ES-I3 (cell line): ENCODE results near the gene EZR.
"Not testable (repeated sequence)": the region's sequence is repeated elsewhere in the genome, so short reads cannot be mapped to it uniquely, and the experiment has no call there.

Experiments used
- H3K36me3 ChIP-seq: 2 replicates; pipeline ENCODE4 v1.6.1; 2013; ENCODE audit warnings: mild to moderate bottlenecking, low read length, control low read depth, moderate library complexity; ENCODE audit not compliant: insufficient read depth
- H3K4me1 ChIP-seq: 2 replicates; pipeline ENCODE4 v1.6.1; 2013; ENCODE audit warnings: mild to moderate bottlenecking, control low read depth, low read length; ENCODE audit not compliant: insufficient read depth
- H3K9ac ChIP-seq: 2 replicates; pipeline ENCODE4 v1.6.1; 2013; ENCODE audit warnings: low read depth, mild to moderate bottlenecking, low read length, moderate library complexity
- H3K9me3 ChIP-seq: 2 replicates; pipeline ENCODE4 v1.6.1; 2013; ENCODE audit warnings: mild to moderate bottlenecking, low read length, moderate library complexity; ENCODE audit not compliant: control insufficient read depth, insufficient read depth

Gene EZR

DNA sequence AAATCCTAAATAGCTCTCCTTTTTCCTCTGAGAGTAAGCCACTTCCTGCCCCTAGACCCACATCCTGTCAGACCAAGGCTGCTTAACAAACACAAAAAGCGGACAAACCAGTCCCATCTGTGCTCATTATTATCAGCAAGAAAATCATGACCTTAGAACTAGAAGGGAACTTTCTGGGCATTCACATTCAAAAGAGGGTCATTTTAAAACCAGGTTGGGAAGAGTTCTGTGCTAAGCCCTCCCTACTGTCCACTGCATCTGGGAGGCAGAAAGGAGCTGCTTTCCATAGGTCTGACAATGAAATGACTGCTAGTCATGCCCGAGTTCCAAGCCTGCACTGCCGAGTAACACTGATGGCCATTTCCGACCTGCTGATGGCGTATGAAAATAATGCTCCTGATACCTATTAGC lies 15.4 kb downstream of the EZR start:
- Histone ChIP-seq H3K9ac (no peak overlapping the region), H3K4me1 (peaks cover 72% of the 10 kb centered on the region), H3K9me3 (no peaks in the 10 kb centered on the region), H3K36me3 (peaks cover 11% of the 10 kb centered on the region)

DNA sequence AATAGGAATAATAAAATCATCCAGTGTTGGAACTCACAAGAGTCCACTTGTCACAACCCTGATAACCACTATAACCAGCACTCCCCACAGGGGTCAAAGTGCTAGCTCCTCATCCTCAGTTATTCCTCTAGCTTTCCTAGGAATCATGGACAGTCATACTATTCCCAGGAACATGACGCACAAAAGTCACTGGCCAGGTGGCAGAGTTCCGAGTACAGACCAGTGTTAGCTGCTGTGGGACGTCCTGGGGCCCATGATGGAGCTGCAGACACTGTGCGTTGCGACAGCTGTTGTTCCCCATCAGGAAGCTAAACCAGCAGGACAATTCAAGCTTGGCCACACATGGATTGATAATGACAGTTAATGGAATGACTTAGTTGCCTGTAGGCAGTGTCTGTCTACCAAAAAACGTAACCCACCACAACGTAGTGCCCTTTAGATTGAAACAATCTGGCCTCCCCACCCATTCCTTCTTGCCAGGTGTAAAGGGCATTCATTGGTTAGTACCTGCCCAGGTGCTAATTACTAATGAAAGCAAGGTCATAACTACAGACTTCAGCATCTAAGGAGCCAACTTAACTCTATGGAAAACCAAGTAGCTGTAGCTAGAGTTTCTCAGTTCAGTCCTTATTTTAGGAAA lies 17.4 kb downstream of the EZR start:
- Histone ChIP-seq H3K4me1 (peaks cover 63% of the 10 kb centered on the region), H3K9ac (no peak overlapping the region), H3K9me3 (no peaks in the 10 kb centered on the region), H3K36me3 (peaks cover 6% of the 10 kb centered on the region)

DNA sequence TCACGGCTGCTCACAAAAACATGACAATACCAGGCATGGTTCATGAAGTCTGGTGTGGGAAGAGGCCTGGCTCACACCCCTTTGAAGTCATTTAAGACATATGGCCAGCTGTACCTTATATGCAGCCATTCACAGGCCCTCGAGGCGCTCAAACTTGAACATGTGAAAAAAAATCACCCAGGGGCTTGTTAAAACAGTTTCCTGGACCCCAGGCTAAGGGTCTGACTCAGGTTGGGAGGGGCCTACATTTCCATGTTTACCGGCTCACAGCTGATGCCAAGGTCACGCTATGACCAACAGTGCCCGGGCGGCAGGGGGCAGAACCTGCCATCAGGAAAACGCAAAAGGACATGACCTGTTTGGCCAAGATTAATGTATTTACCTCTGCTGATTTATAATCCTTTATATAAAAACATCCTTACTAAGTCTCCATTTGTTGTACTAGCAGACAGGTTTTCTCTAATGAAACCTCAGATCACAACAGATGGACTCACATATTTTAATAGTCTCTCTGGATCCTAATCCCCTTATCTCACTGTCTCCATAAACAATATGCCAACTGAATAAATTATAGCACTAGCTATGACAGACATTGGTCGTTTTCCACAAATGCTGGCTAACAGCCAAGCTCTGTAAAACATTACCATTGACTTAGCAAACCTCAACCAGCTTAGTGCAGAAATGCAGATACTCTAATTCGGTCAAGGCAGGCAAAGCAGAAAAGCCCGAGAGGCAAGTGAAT lies 19.9 kb downstream of the EZR start:
- Histone ChIP-seq H3K4me1 (peaks cover 64% of the 10 kb centered on the region), H3K9me3 (no peaks in the 10 kb centered on the region), H3K36me3 (peaks cover 6% of the 10 kb centered on the region), H3K9ac (no peak overlapping the region)

DNA sequence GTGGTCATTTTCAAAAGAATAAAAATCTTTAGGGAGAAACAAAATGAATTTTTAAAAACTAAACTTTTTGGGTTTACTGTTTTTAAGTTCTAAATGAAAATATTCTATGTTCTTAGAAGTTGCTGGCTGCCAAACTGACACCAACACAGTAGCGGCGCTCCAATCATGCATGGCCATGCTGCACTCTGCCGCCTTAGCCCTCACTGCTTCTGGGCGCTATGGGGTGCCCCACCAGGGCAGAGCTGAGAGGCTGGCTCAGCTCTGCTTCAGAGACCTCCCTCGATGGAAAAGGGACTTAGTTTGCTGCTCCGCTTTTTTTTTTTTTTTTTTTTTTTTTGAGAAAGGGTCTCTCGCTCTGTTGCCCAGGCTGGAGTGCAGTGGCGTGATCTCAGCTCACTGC lies 20.9 kb downstream of the EZR start:
- Histone ChIP-seq H3K36me3 (peaks cover 6% of the 10 kb centered on the region), H3K9ac (no peak overlapping the region), H3K9me3 (no peaks in the 10 kb centered on the region), H3K4me1 (peaks cover 64% of the 10 kb centered on the region)

DNA sequence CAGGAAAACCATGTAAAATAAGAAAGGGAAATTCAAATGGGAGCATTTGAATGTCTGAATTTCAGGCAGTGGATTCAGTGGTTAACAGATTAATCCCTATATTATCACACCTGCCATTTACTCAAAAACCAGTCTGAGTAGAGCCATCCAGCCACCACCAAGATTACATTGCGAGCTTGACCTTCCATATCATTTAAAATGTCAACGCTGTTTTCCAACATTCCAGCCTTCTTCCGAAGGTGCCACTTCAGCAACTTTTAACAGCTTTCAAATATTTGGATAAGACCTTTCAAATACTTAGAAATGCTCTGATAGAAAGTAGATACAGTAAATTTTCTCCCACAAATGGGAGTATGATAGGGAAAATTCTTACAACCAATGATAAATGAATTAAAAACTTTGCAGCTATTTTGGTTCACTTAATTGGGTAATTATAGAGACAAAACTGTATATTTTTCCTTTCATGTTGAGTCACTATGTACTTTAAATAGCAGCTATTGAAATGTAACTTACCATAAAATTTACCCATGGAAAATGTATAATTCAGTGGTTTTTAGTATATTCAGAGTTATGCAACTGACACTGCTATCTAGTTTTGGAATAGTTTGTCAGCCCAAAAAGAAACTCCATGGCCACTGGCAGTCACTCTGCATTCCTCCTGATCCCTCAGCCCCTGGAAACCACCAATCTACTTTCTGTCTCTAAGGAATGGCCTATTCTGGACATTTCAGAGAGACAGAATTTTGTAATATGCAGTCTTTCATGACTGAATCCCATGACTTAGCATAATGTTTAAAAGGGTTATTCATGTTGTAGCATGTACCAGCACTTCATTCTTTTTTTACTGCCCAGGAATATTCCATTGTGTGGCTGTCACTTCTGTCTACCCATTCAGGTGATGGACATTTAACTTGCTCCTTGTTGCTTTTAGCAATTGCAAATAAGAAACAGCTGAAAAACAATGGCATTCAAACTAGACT lies 21.5 kb downstream of the EZR start:
- Histone ChIP-seq H3K36me3 (peaks cover 6% of the 10 kb centered on the region), H3K9ac (no peak overlapping the region), H3K9me3 (no peaks in the 10 kb centered on the region), H3K4me1 (peaks cover 62% of the 10 kb centered on the region)

DNA sequence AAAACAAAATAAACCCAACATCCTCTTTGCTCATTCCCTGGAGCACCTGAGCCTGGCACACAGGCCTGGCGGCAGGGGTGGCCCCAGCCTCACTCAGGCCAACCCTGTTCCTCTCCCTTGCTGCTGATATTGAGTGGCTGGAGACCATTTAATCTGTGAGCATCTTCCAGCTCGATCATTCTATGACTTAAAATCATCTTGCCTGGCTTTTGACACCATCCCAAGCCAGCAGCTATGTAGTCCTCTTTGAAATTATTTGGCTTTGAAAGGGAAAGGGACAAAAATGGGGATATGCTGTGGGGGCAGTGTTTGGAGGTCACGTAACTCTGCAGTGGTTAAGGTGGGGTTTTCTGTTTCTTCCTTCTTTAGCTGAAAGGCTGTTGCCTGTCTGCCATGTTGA lies 22.8 kb downstream of the EZR start:
- peaks cover 3% of the 10 kb centered on the region; the same call in 1 of the 2 replicates for H3K36me3 ChIP-seq
- no peaks in the 10 kb centered on the region for H3K9me3 ChIP-seq
- peaks cover 52% of the 10 kb centered on the region for H3K4me1 ChIP-seq

DNA sequence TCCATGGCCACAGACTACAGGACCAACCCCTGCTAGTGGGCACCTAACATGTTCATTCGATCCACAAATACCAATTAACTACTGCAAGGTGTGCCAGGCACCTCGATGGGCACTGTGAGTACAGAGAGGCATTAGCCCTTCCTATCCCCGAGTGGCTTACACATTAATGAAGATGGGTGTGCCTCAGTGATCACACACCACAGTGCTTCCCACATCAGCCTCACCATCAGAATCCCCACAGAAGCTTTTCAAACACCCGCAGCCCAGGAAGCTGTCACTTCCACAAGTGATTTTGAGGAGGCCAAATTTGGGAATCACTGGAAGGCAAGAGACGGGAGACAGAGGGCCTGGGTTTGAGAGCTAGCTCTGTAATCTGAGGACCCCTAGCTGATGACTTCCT lies 23.7 kb downstream of the EZR start:
- Histone ChIP-seq H3K9me3 (no peaks in the 10 kb centered on the region), H3K9ac (no peak overlapping the region), H3K4me1 (peaks cover 48% of the 10 kb centered on the region), H3K36me3 (peaks cover 3% of the 10 kb centered on the region)

More for the DNA sequence above, 22.8 kb downstream of the EZR start:
- H3K9ac ChIP-seq = no peak overlapping the region

DNA sequence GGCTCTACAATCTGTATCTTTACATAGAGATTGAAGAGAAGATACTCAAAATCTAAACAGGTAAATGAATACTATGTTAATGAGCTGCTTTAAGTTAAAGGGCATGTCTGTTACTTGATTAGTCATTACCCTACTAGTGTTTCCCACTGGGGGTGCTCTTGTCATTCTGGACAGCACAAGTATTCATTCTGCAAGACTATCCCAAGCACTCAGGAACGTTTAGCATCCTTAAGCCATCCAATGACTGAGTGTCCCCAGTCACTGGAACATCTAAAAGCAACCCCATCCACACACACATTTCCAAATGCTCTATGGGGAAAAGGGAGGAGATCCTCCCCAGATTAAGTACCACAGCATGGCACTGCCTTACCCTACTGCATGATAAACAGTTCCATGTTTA lies 25.7 kb downstream of the EZR start:
- peaks cover 10% of the 10 kb centered on the region for H3K36me3 ChIP-seq
- H3K9ac ChIP-seq = no peak overlapping the region
- H3K4me1 ChIP-seq = peaks cover 35% of the 10 kb centered on the region
- H3K9me3 ChIP-seq = no peaks in the 10 kb centered on the region

DNA sequence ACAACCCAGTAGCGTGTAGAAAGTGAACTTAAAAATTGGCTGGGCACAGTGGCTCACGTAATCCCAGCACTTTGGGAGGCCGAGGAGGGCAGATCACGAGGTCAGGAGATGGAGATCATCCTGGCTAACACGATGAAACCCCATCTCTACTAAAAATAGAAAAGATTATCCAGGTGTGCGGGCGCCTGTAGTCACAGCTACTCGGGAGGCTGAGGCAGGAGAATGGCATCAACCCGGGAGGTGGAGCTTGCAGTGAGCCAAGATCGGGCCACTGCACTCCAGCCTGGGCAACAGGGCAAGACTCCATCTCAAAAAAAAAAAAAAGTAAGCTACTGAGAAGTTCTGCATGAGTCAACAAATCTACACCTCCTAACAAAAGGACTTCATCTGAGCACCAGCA lies 26.7 kb downstream of the EZR start:
- not testable (repeated sequence) for H3K9ac ChIP-seq, H3K9me3 ChIP-seq
- Histone ChIP-seq H3K36me3 (peaks cover 14% of the 10 kb centered on the region), H3K4me1 (peaks cover 28% of the 10 kb centered on the region)

DNA sequence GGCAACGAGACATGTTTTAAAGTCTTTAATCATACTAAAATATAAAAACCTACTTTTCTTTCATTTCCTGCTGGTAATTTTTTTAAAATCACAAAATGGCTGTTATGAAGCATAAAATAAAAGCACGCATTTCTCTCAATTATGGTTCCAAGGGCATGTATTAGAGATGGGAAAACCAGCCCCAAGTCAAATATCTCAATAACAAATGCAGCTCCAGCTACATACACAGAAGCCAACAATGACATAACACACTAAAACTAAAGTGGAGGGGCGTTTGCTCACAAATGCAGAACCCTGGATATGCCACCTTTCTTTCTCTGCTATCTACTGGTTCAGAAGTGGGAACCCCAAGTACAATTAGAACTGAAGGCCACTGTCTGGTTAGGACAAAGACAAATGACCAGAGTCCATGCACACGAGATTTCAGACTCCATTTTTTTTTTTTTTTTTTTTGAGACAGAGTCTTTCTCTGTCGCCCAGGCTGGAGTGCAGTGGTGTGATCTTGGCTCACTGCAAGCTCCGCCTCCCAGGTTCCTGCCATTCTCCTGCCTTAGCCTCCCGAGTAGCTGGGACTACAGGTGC lies 27.8 kb downstream of the EZR start:
- H3K9me3 ChIP-seq = no peaks in the 10 kb centered on the region
- peaks cover 28% of the 10 kb centered on the region for H3K4me1 ChIP-seq
- H3K36me3 ChIP-seq = peaks cover 23% of the 10 kb centered on the region
- no peak overlapping the region for H3K9ac ChIP-seq

DNA sequence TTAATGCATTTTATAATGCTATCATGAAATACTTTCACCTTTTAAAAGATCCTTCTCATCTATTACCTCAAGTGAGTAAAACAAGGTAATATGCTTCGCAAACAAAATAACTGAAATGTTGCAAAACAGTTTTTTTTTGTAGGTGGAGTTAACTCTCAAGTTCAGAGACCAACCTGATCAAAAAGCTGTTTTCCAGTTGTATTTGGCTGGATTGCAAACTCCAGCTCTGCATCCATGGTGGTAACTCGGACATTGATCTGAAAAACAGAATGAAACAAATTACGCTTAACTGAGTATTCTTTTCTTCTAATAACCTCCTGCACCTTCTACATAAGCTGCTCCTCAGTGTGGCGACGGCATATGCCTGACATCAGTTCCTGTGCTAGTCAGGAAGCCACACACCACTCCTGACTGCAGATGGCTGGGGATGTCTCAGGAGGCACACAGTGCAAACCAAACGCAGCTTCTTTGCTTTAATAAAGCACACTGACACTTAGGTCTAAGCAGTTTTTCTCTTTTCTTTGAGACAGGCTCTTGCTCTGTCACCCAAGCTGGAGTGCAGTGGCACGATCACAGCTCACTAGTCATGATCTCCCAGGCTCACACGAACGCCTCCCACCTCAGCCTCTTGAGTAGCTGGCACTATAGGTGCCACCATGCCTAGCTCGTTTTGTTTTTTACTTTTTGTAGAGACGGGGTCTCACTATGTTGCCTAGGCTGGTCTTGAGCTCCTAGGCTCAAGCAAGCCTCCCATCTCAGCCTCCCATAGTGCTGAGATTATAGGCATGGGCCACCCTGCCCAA lies 29.9 kb downstream of the EZR start:
- peaks cover 12% of the 10 kb centered on the region for H3K4me1 ChIP-seq
- peaks cover 38% of the 10 kb centered on the region for H3K36me3 ChIP-seq
- H3K9ac ChIP-seq = no peak overlapping the region
- no peaks in the 10 kb centered on the region for H3K9me3 ChIP-seq

DNA sequence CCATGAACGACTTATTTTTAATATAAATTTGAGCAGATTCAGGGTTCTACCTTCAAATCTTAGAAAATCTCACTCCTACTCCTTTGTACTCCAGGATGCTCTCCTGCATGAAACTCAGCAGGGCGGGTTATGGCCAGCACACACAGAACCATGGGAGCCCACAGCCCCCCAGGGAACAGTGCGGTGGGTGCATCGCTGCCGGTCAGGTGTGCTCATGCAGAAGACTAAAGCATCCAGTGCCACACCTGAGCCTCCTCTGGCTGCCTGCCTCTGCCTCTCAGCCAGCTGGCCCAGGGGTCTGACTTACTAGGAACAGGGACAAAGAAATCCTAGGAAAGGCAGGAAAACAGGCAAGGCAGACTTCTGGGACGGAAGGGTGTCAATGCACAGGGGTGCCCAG lies 31.8 kb downstream of the EZR start:
- Histone ChIP-seq H3K9ac (no peak overlapping the region), H3K9me3 (no peaks in the 10 kb centered on the region), H3K36me3 (peaks cover 58% of the 10 kb centered on the region), H3K4me1 (no peaks in the 10 kb centered on the region; the same call in 1 of the 2 replicates)

DNA sequence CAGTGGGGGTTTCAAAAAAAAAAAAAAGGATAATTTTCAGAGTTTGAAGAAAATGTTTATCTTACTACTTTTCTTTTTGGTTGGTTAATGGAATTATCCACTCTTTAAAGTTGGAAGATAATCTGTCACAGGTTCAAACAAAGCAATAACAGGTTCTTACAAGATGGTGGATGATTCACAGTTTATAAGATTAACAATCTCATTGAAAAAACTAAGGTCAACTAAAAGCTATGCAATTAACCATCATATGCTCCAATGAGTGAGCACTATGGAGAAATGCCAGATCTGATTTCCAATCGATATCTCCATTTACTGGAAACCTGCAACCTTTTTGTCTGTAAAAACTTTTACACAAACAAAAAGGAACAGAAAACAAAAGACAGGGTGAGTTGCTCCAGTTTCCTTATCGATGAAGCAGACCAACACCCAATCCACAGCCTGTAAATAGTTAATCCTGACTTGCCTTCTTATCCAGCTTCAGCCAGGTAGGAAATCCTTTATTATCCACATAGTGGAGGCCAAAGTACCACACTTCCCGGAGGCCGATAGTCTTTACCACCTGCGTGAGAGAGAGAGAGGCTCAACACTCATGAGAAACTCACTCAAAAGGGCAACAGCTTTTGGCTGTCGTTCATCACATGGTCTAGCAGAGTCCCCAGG lies 32.4 kb downstream of the EZR start:
- Histone ChIP-seq H3K9me3 (no peaks in the 10 kb centered on the region), H3K4me1 (no peaks in the 10 kb centered on the region; the same call in 1 of the 2 replicates), H3K9ac (no peak overlapping the region), H3K36me3 (peaks cover 64% of the 10 kb centered on the region)
